HG03139 (cell line): ENCODE measurements around the gene DNLZ.
"Not testable (repeated sequence)": the region's sequence is repeated elsewhere in the genome, so short reads cannot be mapped to it uniquely, and the experiment has no call there.

Source experiments
- ATAC-seq: cut with Tn5 transposase; IDR thresholded peaks from one replicate; pipeline ENCODE4 v1.9.1; 2021; ENCODE audit not compliant: unreplicated experiment

The DNLZ gene

GRCh38 chr9:136361754-136362449 is 1.6 kb downstream of the DNLZ start:
- no peak for ATAC-seq

- no peak for ATAC-seq
These were observed 2.3 kb downstream of the DNLZ start for GRCh38 chr9:136361047-136361753.

GRCh38 chr9:136359774-136360718 is 3.5 kb downstream of the DNLZ start:
- ATAC-seq: no peak

GRCh38 chr9:136358888-136359287 is 4.7 kb downstream of the DNLZ start:
- ATAC-seq: no peak

DNA sequence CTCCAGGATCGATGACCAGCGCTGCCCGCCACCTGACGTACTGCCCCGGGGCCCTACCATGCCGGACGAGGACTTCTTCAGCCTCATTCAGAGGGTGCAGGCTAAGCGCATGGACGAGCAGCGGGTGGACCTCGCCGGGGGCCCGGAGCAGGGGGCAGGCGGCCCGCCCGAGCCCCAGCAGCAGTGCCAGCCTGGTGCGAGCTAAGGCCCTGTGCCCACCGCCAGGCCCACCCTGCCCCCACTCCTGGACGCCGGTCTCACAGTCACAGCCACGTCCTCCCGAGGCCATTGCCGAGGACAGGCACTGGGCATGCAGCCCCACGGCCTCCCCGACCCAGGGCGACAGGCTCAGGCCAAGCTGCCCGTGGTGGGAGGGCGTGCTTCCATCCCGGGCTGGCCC is 5.5 kb downstream of the DNLZ start:
- no peak for ATAC-seq

- ATAC-seq: no peak
These were observed 6.3 kb downstream of the DNLZ start for GRCh38 chr9:136357202-136357725.

GRCh38 chr9:136355616-136356557 is 7.7 kb downstream of the DNLZ start:
- ATAC-seq: no peak

DNA sequence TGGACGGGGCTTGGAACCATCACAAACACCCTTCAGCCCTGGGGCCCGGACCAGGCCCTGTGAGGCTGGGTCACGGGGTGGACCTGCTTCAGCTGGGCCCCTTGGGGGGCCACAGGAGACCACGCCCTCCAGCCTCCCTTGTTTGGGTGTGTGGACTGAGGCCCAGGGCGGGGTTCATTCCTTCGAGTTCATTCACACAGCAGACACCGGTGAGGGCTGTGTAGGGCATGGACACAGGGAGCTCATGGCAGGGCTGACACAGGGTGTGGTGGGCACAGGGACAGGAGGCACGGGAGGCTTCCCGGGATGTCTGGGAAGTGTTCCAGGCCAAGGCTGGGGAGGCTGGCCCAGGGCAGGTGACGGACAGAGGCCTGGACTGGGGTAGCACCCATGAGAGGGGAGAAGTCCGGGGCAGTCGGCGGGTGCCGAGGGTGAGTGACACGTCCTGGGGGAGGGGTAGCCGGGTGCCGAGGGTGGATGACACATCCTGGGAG is 8.9 kb downstream of the DNLZ start:
- ATAC-seq: no peak

GRCh38 chr9:136353757-136354488 is 9.6 kb downstream of the DNLZ start:
- no peak for ATAC-seq

DNA sequence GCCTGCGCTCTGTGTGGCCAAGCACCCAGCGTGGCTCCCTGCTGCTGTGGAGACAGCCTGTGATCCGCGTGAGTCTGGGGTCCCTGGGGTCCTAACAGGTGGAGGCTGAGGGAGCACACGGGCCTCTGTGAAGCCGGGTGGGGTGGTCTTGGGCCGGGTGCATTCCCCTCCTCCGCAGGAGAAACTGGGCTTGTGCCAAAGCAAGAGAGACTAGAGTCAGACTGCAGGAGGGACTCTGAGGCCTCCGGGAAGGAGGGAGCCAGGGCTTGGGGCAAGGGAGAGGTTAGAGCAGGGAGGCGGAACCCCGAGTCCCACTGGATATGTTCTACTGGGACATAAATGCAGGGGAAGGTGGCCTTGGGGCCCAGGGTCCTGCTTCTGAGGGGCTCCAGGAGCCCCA is 10.5 kb downstream of the DNLZ start:
- ATAC-seq: no peak

DNA sequence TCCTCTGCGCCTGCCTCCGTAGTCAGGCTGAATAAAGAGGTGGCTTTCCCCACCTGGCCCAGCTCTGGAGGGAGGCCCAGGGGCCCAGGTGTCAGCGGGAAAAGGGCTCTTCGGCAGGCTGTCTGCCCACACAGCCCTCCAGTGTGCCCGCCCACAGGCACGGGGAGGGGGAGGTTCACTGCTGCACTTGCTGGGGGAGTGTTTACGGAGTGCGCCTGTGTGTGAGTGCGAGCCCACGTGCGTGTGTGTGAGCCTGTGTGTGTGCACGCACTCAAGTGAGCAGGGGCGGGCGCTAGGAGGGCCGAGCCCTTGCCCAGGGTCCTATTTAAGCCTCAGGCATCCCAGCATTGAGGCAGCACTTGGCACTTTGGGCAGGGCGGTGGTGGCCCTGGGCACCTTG is 10.9 kb downstream of the DNLZ start:
- ATAC-seq: no peak

DNA sequence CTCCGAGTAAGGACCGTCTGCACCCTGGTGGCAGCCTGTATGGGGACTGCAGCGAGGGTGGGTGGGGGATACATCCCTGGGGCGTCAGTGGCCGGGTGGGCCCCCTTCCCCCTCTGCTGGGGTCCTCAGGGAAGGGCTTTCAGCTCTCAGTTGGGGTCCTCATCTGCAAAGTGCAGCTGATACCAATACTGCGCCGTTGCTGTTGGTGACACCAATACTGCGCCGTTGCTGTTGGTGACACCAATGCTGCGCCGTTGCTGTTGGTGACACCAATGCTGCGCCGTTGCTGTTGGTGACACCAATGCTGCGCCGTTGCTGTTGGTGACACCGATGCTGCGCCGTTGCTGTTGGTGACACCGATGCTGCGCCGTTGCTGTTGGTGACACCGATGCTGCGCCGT is 11.7 kb downstream of the DNLZ start:
- not testable (repeated sequence) for ATAC-seq

- no peak for ATAC-seq
These were observed 12.2 kb downstream of the DNLZ start for GRCh38 chr9:136351252-136351800.

GRCh38 chr9:136349546-136349945 is 14.0 kb downstream of the DNLZ start:
- no peak for ATAC-seq

DNA sequence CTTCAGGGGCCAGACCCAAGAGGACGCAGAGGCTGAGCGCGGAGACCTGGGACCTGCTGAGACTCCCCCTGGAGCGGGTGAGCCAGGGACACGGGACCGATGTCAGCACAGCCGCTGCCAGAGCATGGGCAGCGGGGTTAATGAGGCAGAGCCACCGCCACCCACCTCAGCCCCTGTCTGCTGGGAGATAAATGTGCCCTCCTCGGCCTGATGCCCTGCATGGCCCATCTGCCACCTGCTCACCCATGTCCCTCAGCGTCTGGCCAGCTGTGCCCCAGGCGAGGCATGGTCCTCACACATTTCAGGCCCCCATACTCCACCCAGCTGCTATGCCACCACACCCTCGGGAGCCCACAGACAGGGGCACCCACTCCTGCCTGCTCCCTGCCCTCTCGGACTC is 14.9 kb downstream of the DNLZ start:
- ATAC-seq: no peak

DNA sequence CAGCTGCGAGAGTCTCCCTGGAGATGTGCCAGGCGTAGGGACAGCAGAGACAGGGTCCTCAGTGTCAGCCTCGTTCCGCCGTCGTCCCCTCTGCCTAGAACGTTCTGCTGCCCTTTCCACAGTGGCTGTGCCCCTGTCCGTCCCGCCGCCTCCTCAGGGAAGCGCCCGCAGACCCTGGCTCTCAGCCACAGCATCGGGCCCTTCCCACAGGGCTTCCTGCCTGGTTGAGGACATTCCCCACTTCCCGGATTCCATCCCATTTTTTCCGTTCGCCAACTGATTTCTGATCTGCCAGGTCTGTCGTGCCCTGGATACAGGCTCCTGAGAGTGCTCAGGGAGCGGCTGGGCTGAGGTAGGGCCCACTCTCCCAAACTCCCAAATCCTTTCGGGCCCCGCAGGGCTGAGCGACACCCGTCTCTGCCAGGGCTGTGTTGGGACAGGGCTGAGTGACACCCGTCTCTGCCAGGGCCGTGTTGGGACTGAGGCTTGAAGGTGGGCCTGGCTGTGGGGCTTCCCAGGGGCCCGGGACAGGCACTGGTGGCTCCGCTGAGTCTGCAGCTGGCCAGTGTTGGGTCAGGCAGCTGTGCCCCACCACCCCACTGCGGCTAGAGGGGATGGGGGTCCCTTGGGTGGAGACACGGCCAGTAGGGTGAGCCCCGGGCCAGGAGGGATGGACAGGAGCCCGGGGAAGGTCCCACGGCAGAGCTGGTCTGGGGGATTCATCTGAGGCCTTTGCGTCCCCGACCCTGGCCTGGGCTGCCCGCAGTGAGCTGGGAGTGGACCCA is 15.9 kb downstream of the DNLZ start:
- ATAC-seq: no peak

DNA sequence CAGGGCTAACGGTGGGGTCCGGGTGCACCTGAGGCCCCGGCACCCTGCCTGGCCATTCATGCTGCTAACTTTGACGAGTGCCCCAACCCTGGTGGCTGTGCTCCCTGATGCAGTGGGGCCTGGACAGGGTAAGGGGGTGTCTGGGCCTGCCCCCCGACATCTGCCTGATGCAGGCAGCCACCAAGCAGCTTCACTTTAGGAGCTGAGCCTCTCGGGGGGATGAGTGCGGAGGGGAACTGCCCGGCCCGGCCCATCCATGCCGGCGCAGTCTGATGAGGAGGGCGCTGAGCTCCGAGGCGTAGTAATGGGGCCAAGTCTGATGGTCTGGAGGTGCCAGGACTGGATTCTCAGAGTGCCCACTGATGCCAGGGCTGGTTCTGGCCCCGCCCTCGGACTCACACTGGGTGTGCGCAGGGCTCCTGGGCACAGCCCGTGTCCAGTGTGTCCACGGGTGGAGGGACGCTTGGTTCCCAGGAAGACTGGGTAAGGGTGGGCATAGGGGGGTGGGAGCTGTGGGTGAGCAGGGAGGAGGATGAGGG is 16.5 kb downstream of the DNLZ start:
- ATAC-seq: no peak

DNA sequence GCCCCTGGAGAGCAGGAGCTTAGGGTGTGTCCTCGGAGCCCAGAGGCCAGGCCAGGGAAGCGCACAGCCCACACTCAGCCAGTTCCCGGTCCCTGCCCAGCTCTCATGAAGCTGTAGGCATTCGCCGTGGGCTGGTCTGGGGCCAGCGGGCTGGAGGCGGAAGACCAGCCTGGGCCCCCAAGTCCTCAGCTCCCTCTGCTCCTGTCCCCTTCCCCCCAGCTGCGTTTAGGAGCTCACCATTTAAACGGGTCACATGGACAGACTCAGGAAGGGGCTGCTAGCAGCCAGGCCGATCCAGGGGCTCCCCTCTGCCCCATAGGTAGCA is 17.4 kb downstream of the DNLZ start:
- no peak for ATAC-seq
